Stimulated activated naive B cell treated with anti-CD40 and anti-IgM and Interleukin-4, amounts not matched to agents 10 μg/mL and 1 μg/mL and 100 μg/mL, for 72 hours (primary cell): Measurements from ENCODE around the gene HPS1.
A peak's percentile ranks its signal among the peaks of the same experiment; 100 is the strongest.

ENCODE experiments used
- ATAC-seq, 2 donors: fragments of 150-1000 bp; cut with Tn5 transposase; replicated peaks; 2 replicates each; pipeline ENCODE4 v1.10.0; 2021; ENCODE audit warnings: moderate library complexity in 1 of 2
- DNase-seq: peaks from one replicate; pipeline ENCODE4 v3.0.0; 2021
- H3K27ac Mint-ChIP-seq: one replicate; pipeline ENCODE4 v1.8.0; 2022; ENCODE audit warnings: mild to moderate bottlenecking, mixed read lengths
- H3K27me3 Mint-ChIP-seq, 2 donors: one replicate each; pipeline ENCODE4 v1.8.0; 2022; ENCODE audit warnings: mixed read lengths in 2 of 2
- H3K36me3 Mint-ChIP-seq, 2 donors: one replicate each; pipeline ENCODE4 v1.8.0; 2022; ENCODE audit warnings: mixed read lengths in 2 of 2, mild to moderate bottlenecking in 1 of 2
- H3K4me1 Mint-ChIP-seq, 2 donors: one replicate each; pipeline ENCODE4 v1.8.0; 2022; ENCODE audit warnings: mixed read lengths in 2 of 2, mild to moderate bottlenecking in 1 of 2
- H3K4me3 Mint-ChIP-seq, 2 donors: one replicate each; pipeline ENCODE4 v1.8.0; 2022; ENCODE audit warnings: mild to moderate bottlenecking in 2 of 2, mixed read lengths in 2 of 2, moderate library complexity in 1 of 2
- H3K9me3 Mint-ChIP-seq, 2 donors: one replicate each; pipeline ENCODE4 v1.8.0; 2022; ENCODE audit warnings: mixed read lengths in 2 of 2, mild to moderate bottlenecking in 1 of 2

Gene HPS1

GRCh38 chr10:98456686-98457482, 10.1 kb upstream of the HPS1 start:
- Mint-ChIP-seq H3K9me3 (no peaks in the 10 kb centered on the region), H3K36me3 (no peaks in the 10 kb centered on the region), H3K27ac (no peak overlapping the region), H3K4me3 (no peak overlapping the region), H3K4me1 (peaks cover 0 to 6% of the 10 kb centered on the region in 2 donors), H3K27me3 (peaks cover 25 to 41% of the 10 kb centered on the region in 2 donors)
- ATAC-seq, result no peak
- DNase-seq, result no peak

- H3K36me3 Mint-ChIP-seq, result no peaks in the 10 kb centered on the region
- no peak overlapping the region for H3K27ac Mint-ChIP-seq
- DNase-seq (no peak), ATAC-seq (no peak)
- no peaks in the 10 kb centered on the region for H3K9me3 Mint-ChIP-seq
- peaks cover 0 to 3% of the 10 kb centered on the region in 2 donors for H3K4me1 Mint-ChIP-seq
- H3K4me3 Mint-ChIP-seq, result no peak overlapping the region
- peaks cover 25 to 42% of the 10 kb centered on the region in 2 donors for H3K27me3 Mint-ChIP-seq
These were observed 9.4 kb upstream of the HPS1 start for GRCh38 chr10:98456043-98456570.

DNA sequence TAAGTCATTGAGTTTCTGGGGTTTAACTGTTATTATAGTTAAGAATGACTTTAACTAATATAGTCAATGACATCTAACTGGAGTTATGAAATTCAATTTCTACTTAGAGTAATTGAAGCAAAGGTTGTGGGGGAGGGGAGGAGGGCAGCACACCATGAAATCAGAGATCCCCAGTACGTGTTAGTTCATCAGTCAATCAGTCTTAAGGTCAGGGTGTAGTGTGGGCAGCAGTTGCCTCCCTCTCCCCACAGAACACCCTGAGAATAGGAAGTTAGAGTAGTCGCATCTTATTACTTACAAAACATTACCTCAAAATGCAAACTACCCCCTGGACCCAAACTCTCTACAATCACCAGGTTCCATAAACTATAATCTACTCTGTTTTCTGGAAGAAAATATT, 7.0 kb upstream of the HPS1 start:
- Mint-ChIP-seq H3K4me1 (no peaks in the 10 kb centered on the region), H3K27ac (no peak overlapping the region), H3K4me3 (no peak overlapping the region), H3K36me3 (no peaks in the 10 kb centered on the region), H3K9me3 (no peaks in the 10 kb centered on the region), H3K27me3 (peaks cover 18 to 34% of the 10 kb centered on the region in 2 donors)
- DNase-seq (no peak), ATAC-seq (peak in 1 of 2 donors; percentile 57)

DNA sequence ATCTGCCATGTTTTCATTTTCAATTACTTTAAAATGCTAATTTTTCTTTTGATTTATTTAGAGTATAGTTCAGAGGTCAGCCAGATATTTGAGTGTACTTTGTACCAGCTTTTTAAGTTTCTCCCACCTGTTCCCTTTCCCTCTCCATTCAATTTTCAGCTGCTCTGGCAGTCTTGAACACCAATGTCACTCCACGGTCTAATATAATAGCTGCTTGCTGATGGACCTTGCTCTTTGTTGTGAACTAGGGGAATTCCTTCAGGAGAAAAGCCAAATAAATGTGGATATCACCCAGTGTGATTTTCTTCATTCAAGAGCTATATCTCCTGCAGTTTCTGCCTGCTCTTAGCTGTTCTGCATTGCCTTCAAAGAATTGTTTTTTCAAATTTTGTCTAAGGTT, 3.9 kb upstream of the HPS1 start:
- H3K4me3 Mint-ChIP-seq, result no peak overlapping the region
- peaks cover 9 to 19% of the 10 kb centered on the region in 2 donors for H3K4me1 Mint-ChIP-seq
- ATAC-seq (no peak), DNase-seq (no peak)
- H3K36me3 Mint-ChIP-seq, result no peaks in the 10 kb centered on the region
- H3K27ac Mint-ChIP-seq, result no peak overlapping the region
- H3K9me3 Mint-ChIP-seq, result no peaks in the 10 kb centered on the region
- peaks cover 5 to 18% of the 10 kb centered on the region in 2 donors for H3K27me3 Mint-ChIP-seq

DNA sequence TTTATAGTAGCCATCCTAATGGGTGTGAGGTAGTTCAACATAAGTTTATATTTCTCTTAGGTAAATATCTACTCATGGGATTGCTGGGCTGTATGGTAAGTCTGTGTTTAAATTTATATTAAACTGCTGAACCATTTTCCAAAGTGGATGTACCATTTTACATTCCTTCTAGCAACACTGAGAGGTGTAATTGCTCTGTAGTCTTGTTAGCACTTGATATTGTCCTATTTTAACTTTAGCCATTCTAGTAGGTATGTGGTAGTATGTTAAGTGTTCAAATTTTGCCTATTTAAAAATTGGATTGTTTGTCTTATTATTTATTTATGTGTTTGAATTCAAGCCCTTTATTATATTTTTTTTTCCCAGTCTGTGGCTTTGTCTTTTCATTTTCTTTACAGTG, 2.6 kb upstream of the HPS1 start:
- Mint-ChIP-seq H3K9me3 (no peaks in the 10 kb centered on the region), H3K27me3 (peaks cover 5 to 18% of the 10 kb centered on the region in 2 donors), H3K4me3 (no peak overlapping the region), H3K36me3 (peaks cover 6 to 10% of the 10 kb centered on the region in 2 donors), H3K4me1 (peaks cover 23 to 32% of the 10 kb centered on the region in 2 donors), H3K27ac (no peak overlapping the region)
- ATAC-seq (no peak), DNase-seq (no peak)

DNA sequence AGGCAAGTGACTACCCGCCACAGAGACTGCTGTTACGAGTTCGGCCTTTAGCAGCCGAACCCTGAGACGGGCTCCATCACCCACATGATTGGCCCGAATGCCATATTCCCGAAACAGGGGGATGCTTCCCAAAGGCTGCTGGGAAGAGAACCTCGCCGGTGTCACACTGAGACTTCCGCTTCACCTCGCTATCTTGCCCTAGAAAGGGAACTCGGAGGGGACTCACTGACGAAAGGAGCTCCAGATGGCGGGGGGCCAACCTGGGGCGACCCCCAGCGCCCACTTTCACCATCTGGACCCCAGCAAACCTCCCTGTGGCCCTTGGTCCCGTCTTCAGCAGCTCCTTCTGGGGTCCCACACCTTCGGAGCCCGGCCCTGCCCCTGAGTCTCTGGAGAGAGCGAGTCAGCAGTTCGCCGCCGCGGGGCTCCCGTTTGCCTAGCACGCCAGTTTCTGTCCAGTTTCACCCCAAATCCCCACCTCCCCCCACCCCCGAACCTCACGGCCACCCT, 529 bp downstream of the HPS1 start:
- no peak for DNase-seq
- peak; percentile 23 to 50 for ATAC-seq
- Mint-ChIP-seq H3K27ac (peak overlapping the region; percentile 97), H3K4me3 (peak overlapping the region; percentile 93 to 98), H3K4me1 (peaks cover 38 to 62% of the 10 kb centered on the region in 2 donors), H3K36me3 (peaks cover 30 to 37% of the 10 kb centered on the region in 2 donors), H3K27me3 (no peaks in the 10 kb centered on the region), H3K9me3 (no peaks in the 10 kb centered on the region)

DNA sequence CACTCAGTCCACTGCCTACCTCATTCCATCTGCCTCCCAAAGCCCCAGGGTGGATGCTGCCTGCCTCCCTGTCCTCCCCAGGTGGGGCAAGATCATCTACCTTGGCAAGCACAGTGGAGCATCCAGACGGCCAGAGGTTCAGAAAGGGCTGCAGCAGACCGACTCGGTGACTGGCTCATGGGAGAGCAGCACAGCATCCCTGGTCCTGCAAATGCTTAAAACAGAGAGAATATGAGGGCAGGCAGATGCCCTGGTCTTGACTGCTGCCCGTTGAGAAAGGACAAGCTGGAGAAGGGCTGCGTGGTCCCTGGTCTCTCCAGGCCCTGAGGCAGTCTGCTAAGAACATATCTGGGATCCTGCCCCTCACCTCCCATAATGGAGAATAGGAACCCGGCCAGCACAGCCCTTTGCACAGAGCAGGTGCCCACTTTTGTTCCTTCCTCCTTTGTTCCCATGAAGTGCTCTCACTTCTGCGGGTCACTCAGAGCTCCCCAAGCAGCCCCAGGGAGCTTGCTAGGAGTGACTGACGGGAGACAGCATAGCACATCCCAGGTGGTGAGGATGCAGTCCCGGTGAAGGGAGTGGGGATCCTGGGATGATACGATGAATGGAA, 1.4 kb downstream of the HPS1 start:
- H3K9me3 Mint-ChIP-seq, result no peaks in the 10 kb centered on the region
- ATAC-seq, result no peak
- peaks cover 38 to 67% of the 10 kb centered on the region in 2 donors for H3K4me1 Mint-ChIP-seq
- DNase-seq, result no peak
- H3K4me3 Mint-ChIP-seq, result peak overlapping the region; percentile 93 to 98
- H3K27ac Mint-ChIP-seq, result peak overlapping the region; percentile 97
- H3K27me3 Mint-ChIP-seq, result no peaks in the 10 kb centered on the region
- H3K36me3 Mint-ChIP-seq, result peaks cover 33 to 42% of the 10 kb centered on the region in 2 donors

GRCh38 chr10:98444314-98445006, 2.3 kb downstream of the HPS1 start:
- Mint-ChIP-seq H3K27me3 (no peaks in the 10 kb centered on the region), H3K4me3 (peak overlapping the region; percentile 51 to 98), H3K36me3 (peaks cover 39 to 49% of the 10 kb centered on the region in 2 donors), H3K9me3 (no peaks in the 10 kb centered on the region), H3K27ac (peak overlapping the region; percentile 97), H3K4me1 (peaks cover 38 to 67% of the 10 kb centered on the region in 2 donors)
- DNase-seq (peak; percentile 35), ATAC-seq (peak; percentile 60 to 68)

GRCh38 chr10:98438715-98439114, 8.0 kb downstream of the HPS1 start:
- Mint-ChIP-seq H3K36me3 (peaks cover 75 to 85% of the 10 kb centered on the region in 2 donors), H3K4me1 (peaks cover 20 to 39% of the 10 kb centered on the region in 2 donors), H3K9me3 (no peaks in the 10 kb centered on the region), H3K27me3 (no peaks in the 10 kb centered on the region), H3K27ac (no peak overlapping the region), H3K4me3 (no peak overlapping the region)
- no peak for ATAC-seq
- no peak for DNase-seq

GRCh38 chr10:98436704-98437103, 10.0 kb downstream of the HPS1 start:
- Mint-ChIP-seq H3K4me3 (no peak overlapping the region), H3K36me3 (peaks cover 69 to 83% of the 10 kb centered on the region in 2 donors), H3K27ac (no peak overlapping the region), H3K4me1 (peaks cover 9 to 19% of the 10 kb centered on the region in 2 donors), H3K9me3 (peaks cover 3 to 6% of the 10 kb centered on the region in 2 donors), H3K27me3 (no peaks in the 10 kb centered on the region)
- no peak for ATAC-seq
- DNase-seq, result no peak

DNA sequence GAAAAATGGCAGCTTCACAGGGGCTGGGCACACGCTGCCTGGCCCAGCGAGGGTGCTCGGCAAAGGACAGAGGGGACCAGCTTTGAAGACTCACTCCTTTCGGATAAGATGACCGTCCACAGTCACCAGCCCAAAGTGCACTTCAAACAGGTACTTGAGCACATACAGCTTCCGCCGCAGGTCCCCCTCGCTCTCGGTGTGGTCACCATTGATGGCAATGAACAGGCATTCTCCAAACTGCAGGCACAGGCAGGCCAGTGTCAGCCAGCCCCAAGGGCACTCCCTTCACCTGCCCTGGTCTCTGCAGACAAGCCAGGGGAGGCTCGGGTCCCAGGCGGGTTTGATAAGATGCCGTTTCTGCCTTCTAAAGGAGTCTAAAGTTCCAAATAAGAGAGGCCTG, 11.6 kb downstream of the HPS1 start:
- Mint-ChIP-seq H3K4me1 (peaks cover 7 to 10% of the 10 kb centered on the region in 2 donors), H3K36me3 (peaks cover 75 to 88% of the 10 kb centered on the region in 2 donors), H3K27ac (no peak overlapping the region), H3K27me3 (no peaks in the 10 kb centered on the region), H3K9me3 (peaks cover 3 to 6% of the 10 kb centered on the region in 2 donors), H3K4me3 (no peak overlapping the region)
- no peak for ATAC-seq
- no peak for DNase-seq

DNA sequence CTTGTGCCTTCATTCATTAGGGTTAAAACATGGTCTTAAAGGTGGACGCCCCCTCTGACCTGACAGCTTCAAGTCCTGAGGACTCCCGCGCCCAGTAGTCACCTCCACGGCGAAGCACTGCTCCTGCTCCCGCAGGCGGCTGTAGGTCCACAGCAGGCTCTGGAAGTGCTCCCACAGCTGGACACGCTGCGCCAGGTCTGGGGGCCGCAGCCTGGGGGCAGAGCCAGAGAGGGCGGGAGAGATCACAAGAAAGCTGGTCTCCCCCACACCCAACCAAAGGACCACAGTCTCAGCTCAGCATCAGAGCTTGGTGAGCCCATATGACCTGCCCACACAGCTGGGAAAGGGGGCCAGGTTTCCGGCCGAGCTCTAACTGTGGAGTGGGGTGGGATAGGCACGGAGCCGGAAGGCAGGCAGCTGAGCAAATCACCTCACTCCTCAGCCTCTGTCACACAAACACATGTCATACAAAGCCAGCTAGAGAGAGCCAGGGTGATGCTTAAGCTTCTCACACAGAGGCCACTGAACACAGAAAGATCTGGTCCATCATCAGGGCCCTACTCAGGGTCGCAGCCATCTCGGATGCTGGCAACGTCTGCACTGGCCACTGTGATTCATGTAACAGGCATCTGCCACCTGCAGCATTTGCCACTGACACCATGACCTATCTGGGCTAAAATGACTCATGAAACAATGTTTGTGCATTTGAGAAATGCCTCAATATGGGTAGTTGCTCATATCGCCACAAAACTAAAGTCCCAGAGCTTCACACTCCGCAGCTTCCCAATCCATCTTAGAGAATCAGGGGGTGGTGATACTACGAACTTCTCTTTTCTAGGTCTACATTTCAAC, 12.6 kb downstream of the HPS1 start:
- ATAC-seq, result no peak
- Mint-ChIP-seq H3K4me1 (peaks cover 7 to 10% of the 10 kb centered on the region in 2 donors), H3K36me3 (peaks cover 73 to 81% of the 10 kb centered on the region in 2 donors), H3K9me3 (peaks cover 3 to 6% of the 10 kb centered on the region in 2 donors), H3K27me3 (no peaks in the 10 kb centered on the region), H3K4me3 (no peak overlapping the region), H3K27ac (no peak overlapping the region)
- DNase-seq, result no peak

DNA sequence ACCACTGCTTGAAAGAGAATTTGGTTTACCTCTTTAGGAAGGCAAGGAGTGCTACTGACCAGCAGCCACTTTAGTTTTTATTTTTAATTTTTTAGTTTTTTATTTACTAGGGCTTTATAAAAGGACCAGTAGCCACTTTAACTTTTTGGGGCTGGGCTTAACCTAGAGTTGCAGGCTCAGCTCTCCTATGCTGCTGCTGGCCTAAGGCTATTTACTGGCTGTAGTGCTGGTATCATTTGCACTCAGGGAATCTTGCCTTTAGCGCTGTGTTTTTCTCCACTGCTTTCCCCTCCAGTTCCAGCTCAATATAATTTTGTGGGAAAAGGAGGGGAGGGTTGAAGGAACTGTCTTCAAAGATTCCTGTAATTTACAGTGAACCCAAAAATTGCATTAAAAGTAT, 13.4 kb downstream of the HPS1 start:
- H3K36me3 Mint-ChIP-seq, result peaks cover 69 to 76% of the 10 kb centered on the region in 2 donors
- no peak overlapping the region for H3K4me3 Mint-ChIP-seq
- H3K9me3 Mint-ChIP-seq, result peaks cover 3 to 6% of the 10 kb centered on the region in 2 donors
- ATAC-seq, result no peak
- peaks cover 6 to 7% of the 10 kb centered on the region in 2 donors for H3K4me1 Mint-ChIP-seq
- no peak for DNase-seq
- H3K27me3 Mint-ChIP-seq, result no peaks in the 10 kb centered on the region
- H3K27ac Mint-ChIP-seq, result no peak overlapping the region
